Ascending aorta (tissue), 2 donors: ENCODE results near the gene DEPDC7. TPM values are rescaled to one million over a fixed set of nuclear protein-coding genes. Genes with fewer than 3 reads are reported as not detected.
"Not testable (repeated sequence)": the region's sequence is repeated elsewhere in the genome, so short reads cannot be mapped to it uniquely, and the experiment has no call there.

Experiments used
- DNase-seq, 2 donors: peaks; one replicate each; pipeline ENCODE4 v3.0.0-alpha.2; 2019; ENCODE audit warnings: low spot score in 2 of 2
- H3K27ac ChIP-seq, 2 donors: fragments of 200-600 bp; sonication (generic); one replicate each; pipeline ENCODE4 v1.5.1; 2016 to 2017; ENCODE audit warnings: mild to moderate bottlenecking in 1 of 2
- H3K27me3 ChIP-seq: fragments of 200-600 bp; sonication (generic); one replicate; pipeline ENCODE4 v1.5.1; 2017
- H3K36me3 ChIP-seq, 2 donors: fragments of 200-600 bp; sonication (generic); one replicate each; pipeline ENCODE4 v1.5.1; 2016
- H3K4me1 ChIP-seq, 2 donors: fragments of 200-600 bp; sonication (generic); one replicate each; pipeline ENCODE4 v1.5.1; 2016 to 2017; ENCODE audit warnings: mild to moderate bottlenecking in 1 of 2
- H3K4me3 ChIP-seq, 2 donors: fragments of 200-600 bp; sonication (generic); one replicate each; pipeline ENCODE4 v1.5.1; 2016 to 2017; ENCODE audit warnings: mild to moderate bottlenecking in 1 of 2
- H3K9me3 ChIP-seq, 2 donors: fragments of 200-600 bp; sonication (generic); one replicate each; pipeline ENCODE4 v1.5.1; 2016
- CTCF ChIP-seq, 3 experiments: fragments of 200-600 bp in 2 of 3; fragments of 450-650 bp in 1 of 3; sonication (generic) in 2 of 3; IDR thresholded peaks; one replicate each; pipeline ENCODE4 v1.5.1; 2016 to 2019; ENCODE audit warnings: antibody characterized with exemption in 3 of 3, mild to moderate bottlenecking in 1 of 3, moderate library complexity in 1 of 3
- intact Hi-C: fragments of 100-400 bp; cut with DNase I; formaldehyde crosslinking; loops from one replicate; pipeline ENCODE4 v1.15.1; 2023
- total RNA-seq: library from RNA; depleted of rRNA; stranded (reverse); fragments of >200 nt; gene quantifications from one replicate; pipeline ENCODE4 v1.1.0, GENCODE V29; 2016

Gene DEPDC7
- not detected for total RNA-seq

- H3K27me3 ChIP-seq, result no peaks in the 10 kb centered on the region
- H3K4me1 ChIP-seq, result peaks cover 0 to 2% of the 10 kb centered on the region in 2 donors
- intact Hi-C loops, result loop anchor here (1.0 kb wide), 1 partner anchor 23 kb away; the partner anchor contains the start of gene TCP11L1
- H3K27ac ChIP-seq, result peak within 1 kb of the TSS in 1 of 2 donors; percentile 49
- H3K9me3 ChIP-seq, result no peaks in the 10 kb centered on the region
- TF ChIP-seq CTCF (IDR thresholded peaks at IDR 0.05), result no peak
- peak; percentile 55 to 91 for DNase-seq
- no peaks in the 10 kb centered on the region for H3K36me3 ChIP-seq
- H3K4me3 ChIP-seq, result peak within 1 kb of the TSS; percentile 77 to 81
Measured at GRCh38 chr11:33015621-33016551, at the start of gene DEPDC7. Gene DEPDC7 (plus strand): TSS chr11:33015878. CDS start chr11:33015956, 78 bp downstream.

GRCh38 chr11:32968541-32968940 is 47.1 kb upstream of the DEPDC7 start:
- H3K4me3 ChIP-seq, result no peak overlapping the region
- H3K36me3 ChIP-seq, result peaks cover 11 to 23% of the 10 kb centered on the region in 2 donors
- intact Hi-C loops, result no loop called here
- H3K27ac ChIP-seq, result no peak overlapping the region
- no peaks in the 10 kb centered on the region for H3K9me3 ChIP-seq
- H3K27me3 ChIP-seq, result no peaks in the 10 kb centered on the region
- no peak for TF ChIP-seq CTCF (IDR thresholded peaks at IDR 0.05)
- H3K4me1 ChIP-seq, result no peaks in the 10 kb centered on the region
- DNase-seq, result no peak

GRCh38 chr11:32972233-32972632 is 43.4 kb upstream of the DEPDC7 start:
- DNase-seq, H3K9me3 ChIP-seq, H3K27ac ChIP-seq, H3K27me3 ChIP-seq, H3K4me3 ChIP-seq, intact Hi-C loops, H3K4me1 ChIP-seq: not testable (repeated sequence)
- H3K36me3 ChIP-seq, result peaks cover 14 to 18% of the 10 kb centered on the region in 2 donors

GRCh38 chr11:32972781-32973180 is 42.9 kb upstream of the DEPDC7 start:
- Histone ChIP-seq H3K4me1 (no peaks in the 10 kb centered on the region), H3K27ac (no peak overlapping the region), H3K4me3 (no peak overlapping the region), H3K27me3 (no peaks in the 10 kb centered on the region), H3K9me3 (no peaks in the 10 kb centered on the region), H3K36me3 (peaks cover 14 to 18% of the 10 kb centered on the region in 2 donors)
- no peak for DNase-seq
- no peak for TF ChIP-seq CTCF (IDR thresholded peaks at IDR 0.05)
- intact Hi-C loops, result no loop called here

- Histone ChIP-seq H3K4me3 (no peak overlapping the region), H3K4me1 (no peaks in the 10 kb centered on the region), H3K36me3 (peaks cover 0 to 9% of the 10 kb centered on the region in 2 donors), H3K27ac (no peak overlapping the region), H3K27me3 (no peaks in the 10 kb centered on the region), H3K9me3 (no peaks in the 10 kb centered on the region)
- intact Hi-C loops, result no loop called here
- no peak for DNase-seq
- TF ChIP-seq CTCF (IDR thresholded peaks at IDR 0.05), result no peak
Measured at GRCh38 chr11:32982626-32983025, 33.1 kb upstream of the DEPDC7 start.

- no peak for DNase-seq
- H3K4me3 ChIP-seq, result no peak overlapping the region
- TF ChIP-seq CTCF (IDR thresholded peaks at IDR 0.05), result no peak
- intact Hi-C loops, result no loop called here
- H3K27ac ChIP-seq, result no peak overlapping the region
- peaks cover 0 to 3% of the 10 kb centered on the region in 2 donors for H3K36me3 ChIP-seq
- H3K27me3 ChIP-seq, result no peaks in the 10 kb centered on the region
- H3K9me3 ChIP-seq, result no peaks in the 10 kb centered on the region
- H3K4me1 ChIP-seq, result no peaks in the 10 kb centered on the region
Measured at GRCh38 chr11:32983506-32983905, 32.2 kb upstream of the DEPDC7 start.
